Endothelial cell of umbilical vein (primary cell): ENCODE measurements around the gene ATAD3A. TPM values are rescaled to one million over a fixed set of nuclear protein-coding genes. Genes with fewer than 3 reads are reported as not detected.

Experiments used
- BruUV-seq: library from RNA; stranded (reverse); fragments of 400-500 nt; replicated peaks from 2 replicates; lab custom pipeline; 2021; lab: Mats Ljungman, UMichigan
- CTCF ChIA-PET: fragments of 300-600, 350-600 bp; sonication (Branson Sonifier 250); formaldehyde crosslinking; loops from one replicate; lab custom pipeline; 2021; ENCODE audit warnings: antibody characterized with exemption, inconsistent platforms; lab: Charles Lee
- POLR2A ChIA-PET: fragments of 300-600, 350-600 bp; sonication (Branson Sonifier 250); formaldehyde crosslinking; loops from one replicate; lab custom pipeline; 2021; ENCODE audit warnings: antibody characterized with exemption, inconsistent platforms; lab: Charles Lee
- DNase-seq: peaks from one replicate; pipeline ENCODE4 v3.0.0-alpha.2; 2011; ENCODE audit warnings: low read depth, low spot score
- FAIRE-seq: peaks from 2 replicates; lab custom pipeline; 2011; peaks lifted over from hg19 to GRCh38; lab: Jason Lieb, UNC
- H2AFZ ChIP-seq: 2 replicates; pipeline ENCODE4 v1.6.0; 2012; ENCODE audit warnings: low read depth, low read length, control low read depth, inconsistent platforms
- H3K27ac ChIP-seq: 2 replicates; pipeline ENCODE4 v1.5.1; 2011; ENCODE audit warnings: low read depth, mild to moderate bottlenecking, control low read depth, low read length, moderate library complexity; ENCODE audit not compliant: insufficient read depth
- H3K27me3 ChIP-seq, 2 experiments: 2 replicates each; pipeline versions ENCODE4 v1.6.0 to v1.6.1; 2011; ENCODE audit warnings: low read length in 2 of 2, mixed read lengths in 1 of 2; ENCODE audit not compliant: control insufficient read depth in 2 of 2, insufficient read depth in 2 of 2
- H3K36me3 ChIP-seq, 2 experiments: 2 replicates in 1 of 2; 3 replicates in 1 of 2; pipeline ENCODE4 v1.5.1; 2011; ENCODE audit warnings: low read length in 2 of 2, mild to moderate bottlenecking in 1 of 2, moderate library complexity in 1 of 2; ENCODE audit not compliant: control insufficient read depth in 2 of 2, insufficient read depth in 2 of 2; ENCODE audit errors: extremely low read depth in 1 of 2
- H3K4me1 ChIP-seq: 3 replicates; pipeline ENCODE4 v1.5.1; 2011; ENCODE audit warnings: mild to moderate bottlenecking, low read length; ENCODE audit not compliant: control insufficient read depth, insufficient read depth; ENCODE audit errors: extremely low read depth
- H3K4me2 ChIP-seq: 2 replicates; pipeline ENCODE4 v1.6.1; 2011; ENCODE audit warnings: low read length, control low read depth, mixed read lengths; ENCODE audit not compliant: insufficient read depth
- H3K4me3 ChIP-seq, 3 experiments: fragments of 200-600 bp in 1 of 3; sonication (generic), shearing (Covaris generic) in 1 of 3; replicated peaks in 1 of 3; 2 replicates each; pipeline ENCODE4 v1.5.1; 2011 to 2016; ENCODE audit warnings: control low read depth in 3 of 3, low read length in 3 of 3, mild to moderate bottlenecking in 2 of 3, inconsistent platforms in 1 of 3, low read depth in 1 of 3, moderate library complexity in 1 of 3; ENCODE audit not compliant: insufficient read depth in 1 of 3
- H3K79me2 ChIP-seq: 2 replicates; pipeline ENCODE4 v1.6.0; 2012; ENCODE audit warnings: low read length, inconsistent platforms; ENCODE audit not compliant: control insufficient read depth, insufficient read depth
- H3K9ac ChIP-seq: replicated peaks from 2 replicates; pipeline ENCODE3; 2011; ENCODE audit warnings: low read length, control low read depth; ENCODE audit not compliant: insufficient read depth; ENCODE audit errors: extremely low read depth
- H3K9me1 ChIP-seq: replicated peaks from 3 replicates; pipeline ENCODE4 v1.6.0; 2011; ENCODE audit warnings: mild to moderate bottlenecking, low read length; ENCODE audit not compliant: control insufficient read depth, insufficient read depth; ENCODE audit errors: extremely low read depth
- H3K9me3 ChIP-seq: replicated peaks from 2 replicates; pipeline ENCODE4 v1.5.1; 2012; ENCODE audit warnings: low read length, inconsistent platforms; ENCODE audit not compliant: control insufficient read depth, insufficient read depth
- H4K20me1 ChIP-seq: replicated peaks from 2 replicates; pipeline ENCODE3; 2011; ENCODE audit warnings: mild to moderate bottlenecking, low read length; ENCODE audit not compliant: control insufficient read depth, insufficient read depth; ENCODE audit errors: extremely low read depth
- CTCF ChIP-seq, 2 donors: IDR thresholded peaks; 1 replicate in 1 of 2; 2 replicates in 1 of 2; pipeline ENCODE4 v1.5.1; 2011; ENCODE audit warnings: low read length in 2 of 2, mild to moderate bottlenecking in 2 of 2, moderate library complexity in 2 of 2, control low read depth in 1 of 2, inconsistent platforms in 1 of 2, low read depth in 1 of 2; ENCODE audit not compliant: insufficient read depth in 1 of 2; ENCODE audit errors: extremely low read depth in 1 of 2
- EZH2 ChIP-seq: IDR thresholded peaks from 2 replicates; pipeline ENCODE4 v1.6.1; 2012; ENCODE audit warnings: borderline replicate concordance, low read depth, mild to moderate bottlenecking, moderate library complexity, low read length, inconsistent platforms; ENCODE audit not compliant: severe bottlenecking
- FOS ChIP-seq: IDR thresholded peaks from 2 replicates; pipeline ENCODE4 v1.6.1; 2011; ENCODE audit warnings: mild to moderate bottlenecking, low read length, moderate library complexity, borderline replicate concordance; ENCODE audit not compliant: insufficient read depth
- GATA2 ChIP-seq: IDR thresholded peaks from 2 replicates; pipeline ENCODE4 v1.7.0; 2011; ENCODE audit warnings: low read depth, mild to moderate bottlenecking, moderate library complexity, mixed read lengths, low read length; ENCODE audit not compliant: insufficient read length, insufficient read depth
- JUN ChIP-seq: IDR thresholded peaks from 2 replicates; pipeline ENCODE4 v1.6.1; 2011; ENCODE audit warnings: borderline replicate concordance, low read depth; ENCODE audit not compliant: insufficient read length, insufficient read depth
- MAX ChIP-seq: IDR thresholded peaks from 2 replicates; pipeline ENCODE4 v1.6.1; 2011; ENCODE audit not compliant: insufficient read depth, insufficient read length
- MYC ChIP-seq: IDR thresholded peaks from one replicate; pipeline ENCODE4 v1.6.1; 2011; ENCODE audit warnings: mild to moderate bottlenecking, low read depth, low read length
- POLR2A ChIP-seq: IDR thresholded peaks from 2 replicates; pipeline ENCODE4 v1.6.1; 2012; ENCODE audit warnings: low read depth, mild to moderate bottlenecking, control low read depth, low read length
- POLR2AphosphoS5 ChIP-seq: IDR thresholded peaks from 2 replicates; pipeline ENCODE4 v1.6.1; 2012; ENCODE audit warnings: low read depth, mild to moderate bottlenecking, control low read depth, low read length, moderate library complexity; ENCODE audit not compliant: insufficient read depth
- dilution Hi-C: fragments of 300-500 bp; cut with MboI; formaldehyde crosslinking; loops from one replicate; pipeline ENCODE4 v1.15.0; 2019; ENCODE audit warnings: low sequenced_read_pairs; ENCODE audit not compliant: extremely low pct_ligation_motif_present
- intact Hi-C: fragments of 100-400 bp; cut with micrococcal nuclease; formaldehyde crosslinking; loops from one replicate; pipeline ENCODE4 v1.10.0; 2022
- polyA plus RNA-seq, 4 experiments: library from polyadenylated mRNA; depleted of rRNA in 3 of 4; stranded (reverse) in 3 of 4; unstranded in 1 of 4; fragments of >200 nt; gene quantifications; 2 replicates each; pipeline versions ENCODE4 v1.2.1 to v1.2.3, GENCODE V29; 2011 to 2012; ENCODE audit warnings: missing spikeins in 1 of 4
- total RNA-seq: library from RNA; stranded (reverse); gene quantifications from 2 replicates; pipeline ENCODE4 v1.2.3, GENCODE V29; 2021

The ATAD3A gene
- total and polyA plus RNA-seq, 2 donors (not counting 3 experiments of a cell fraction or from before 2014, with no cell fraction given) = 24.9 to 55.2 TPM

- no peak overlapping the region for H3K4me3 ChIP-seq
- no peak overlapping the region for H2AFZ ChIP-seq
- ChIA-PET POLR2A (no interaction called here), CTCF (no interaction called here)
- no peaks in the 10 kb centered on the region for H3K27me3 ChIP-seq
- H3K9ac ChIP-seq = no peak overlapping the region
- peaks cover 6% of the 10 kb centered on the region for H3K79me2 ChIP-seq
- no TSS peak for BruUV-seq
- intact Hi-C loops (no loop called here), dilution Hi-C loops (no loop called here)
- TF ChIP-seq POLR2A (no peak), GATA2 (no peak), MAX (no peak), CTCF (IDR thresholded peaks at IDR 0.05; ENCODE audit: extremely low read depth in 1 of 2, insufficient read depth in 1 of 2, low read depth in 1 of 2, low read length in 2 of 2) (no peak), JUN (no peak), FOS (no peak), POLR2AphosphoS5 (no peak), MYC (no peak), EZH2 (no peak)
- H3K9me3 ChIP-seq = no peaks in the 10 kb centered on the region
- H3K36me3 ChIP-seq = peaks cover 0 to 5% of the 10 kb centered on the region in 2 experiments
- no peaks in the 10 kb centered on the region for H3K9me1 ChIP-seq
- DNase-seq (no peak), FAIRE-seq (no peak)
- H4K20me1 ChIP-seq = no peaks in the 10 kb centered on the region
- H3K27ac ChIP-seq = no peak overlapping the region
- H3K4me1 ChIP-seq = peaks cover 1% of the 10 kb centered on the region
- no peak overlapping the region for H3K4me2 ChIP-seq
These were observed 35.0 kb downstream of the ATAD3A start for GRCh38 chr1:1547011-1547410.
